Measurements from ENCODE around the gene GNA14. TPM values are rescaled to one million over a fixed set of nuclear protein-coding genes. Genes with fewer than 3 reads are reported as not detected.

The GNA14 gene
- total RNA-seq, 1 experiment from 2014 or later = 0.15 TPM

- Histone ChIP-seq H3K36me3 (ENCODE audit: control insufficient read depth, insufficient read depth, low read length) (no peaks in the 10 kb centered on the region), H3K27me3 (ENCODE audit: control insufficient read depth, insufficient read depth, low read length) (no peaks in the 10 kb centered on the region), H3K4me3 (ENCODE audit: low read depth in 2 of 2, low read length in 2 of 2) (no peak overlapping the region), H3K4me1 (ENCODE audit: control insufficient read depth, insufficient read depth, low read length) (no peaks in the 10 kb centered on the region), H3K27ac (ENCODE audit: low read length) (no peak overlapping the region), H3K9me3 (ENCODE audit: control insufficient read depth, insufficient read depth, low read depth, low read length) (no peaks in the 10 kb centered on the region)
- intact Hi-C loops (cut with micrococcal nuclease; ENCODE audit: unreplicated experiment) (no loop called here), in situ Hi-C loops (cut with HindIII; ENCODE audit: low pct_unique_long_range_greater_than_20kb, low sequenced_read_pairs) (no loop called here)
- TF ChIP-seq TCF7L2 (IDR thresholded peaks at IDR 0.05; ENCODE audit: low read depth, low read length) = no peak
- DNase-seq (ENCODE audit: low read depth, low spot score) (no peak), ATAC-seq (no peak)
- ChIA-PET POLR2A (no interaction called here), CTCF (no interaction called here)
- no TSS peak for BruUV-seq (replicated peaks)
Measured at GRCh38 chr9:77597057-77597456, 51.1 kb downstream of the GNA14 start.

- Histone ChIP-seq H3K36me3 (ENCODE audit: control insufficient read depth, insufficient read depth, low read length) (no peaks in the 10 kb centered on the region), H3K9me3 (ENCODE audit: control insufficient read depth, insufficient read depth, low read depth, low read length) (no peaks in the 10 kb centered on the region), H3K4me1 (ENCODE audit: control insufficient read depth, insufficient read depth, low read length) (no peaks in the 10 kb centered on the region), H3K27ac (ENCODE audit: low read length) (no peak overlapping the region), H3K4me3 (ENCODE audit: low read depth in 2 of 2, low read length in 2 of 2) (no peak overlapping the region), H3K27me3 (ENCODE audit: control insufficient read depth, insufficient read depth, low read length) (no peaks in the 10 kb centered on the region)
- in situ Hi-C loops (cut with HindIII; ENCODE audit: low pct_unique_long_range_greater_than_20kb, low sequenced_read_pairs) = no loop called here
- intact Hi-C loops (cut with micrococcal nuclease; ENCODE audit: unreplicated experiment) = no loop called here
- no peak for ATAC-seq
- CTCF ChIA-PET = interaction anchor here (1.1 kb wide), 1 partner anchor 31 kb away, joined by 6 read pairs; no protein-coding TSS in a partner anchor
- TF ChIP-seq TCF7L2 (IDR thresholded peaks at IDR 0.05; ENCODE audit: low read depth, low read length) = no peak
- no peak for TF ChIP-seq SIN3A (IDR thresholded peaks at IDR 0.05; ENCODE audit: borderline replicate concordance, insufficient read depth, low read depth, low read length)
- no peak for TF ChIP-seq REST (IDR thresholded peaks at IDR 0.05; ENCODE audit: insufficient read depth in 1 of 2, low read depth in 2 of 2, low read length in 1 of 2)
- TF ChIP-seq CTCF (IDR thresholded peaks at IDR 0.05) = no peak
- no peak for TF ChIP-seq POLR2AphosphoS5 (IDR thresholded peaks at IDR 0.05; ENCODE audit: low read depth, low read length)
- no TSS peak for BruUV-seq (replicated peaks)
- no peak for DNase-seq (ENCODE audit: low read depth, low spot score)
- POLR2A ChIA-PET = interaction anchor here (0.6 kb wide), 1 partner anchor 52 kb away, joined by 3 read pairs; no protein-coding TSS in a partner anchor
Measured at GRCh38 chr9:77595426-77596095, 52.6 kb downstream of the GNA14 start.

GRCh38 chr9:77594963-77595362, 53.2 kb downstream of the GNA14 start:
- Histone ChIP-seq H3K4me1 (ENCODE audit: control insufficient read depth, insufficient read depth, low read length) (no peaks in the 10 kb centered on the region), H3K27ac (ENCODE audit: low read length) (no peak overlapping the region), H3K4me3 (ENCODE audit: low read depth in 2 of 2, low read length in 2 of 2) (no peak overlapping the region), H3K9me3 (ENCODE audit: control insufficient read depth, insufficient read depth, low read depth, low read length) (no peaks in the 10 kb centered on the region), H3K27me3 (ENCODE audit: control insufficient read depth, insufficient read depth, low read length) (no peaks in the 10 kb centered on the region), H3K36me3 (ENCODE audit: control insufficient read depth, insufficient read depth, low read length) (no peaks in the 10 kb centered on the region)
- BruUV-seq (replicated peaks) = no TSS peak
- DNase-seq (ENCODE audit: low read depth, low spot score) = no peak
- ChIA-PET CTCF (interaction anchor here (1.1 kb wide), 1 partner anchor 30 kb away, joined by 6 read pairs; no protein-coding TSS in a partner anchor), POLR2A (no interaction called here)
- TF ChIP-seq REST (IDR thresholded peaks at IDR 0.05; ENCODE audit: insufficient read depth in 1 of 2, low read depth in 2 of 2, low read length in 1 of 2) (no peak), SIN3A (IDR thresholded peaks at IDR 0.05; ENCODE audit: borderline replicate concordance, insufficient read depth, low read depth, low read length) (no peak), CTCF (IDR thresholded peaks at IDR 0.05) (no peak), TCF7L2 (IDR thresholded peaks at IDR 0.05; ENCODE audit: low read depth, low read length) (no peak), POLR2AphosphoS5 (IDR thresholded peaks at IDR 0.05; ENCODE audit: low read depth, low read length) (no peak)
- intact Hi-C loops (cut with micrococcal nuclease; ENCODE audit: unreplicated experiment) (no loop called here), in situ Hi-C loops (cut with HindIII; ENCODE audit: low pct_unique_long_range_greater_than_20kb, low sequenced_read_pairs) (no loop called here)
- no peak for ATAC-seq

All from Panc1 (cell line).